CD4-positive, alpha-beta memory T cell (primary cell): ENCODE results near the gene WDR88. TPM values are rescaled to one million over a fixed set of nuclear protein-coding genes. Genes with fewer than 3 reads are reported as not detected.

Experiments used
- CTCF ChIA-PET: fragments of 350-600 bp; sonication (Branson Sonifier 250); formaldehyde crosslinking; loops from one replicate; lab custom pipeline; 2021; ENCODE audit warnings: inconsistent platforms; ENCODE audit not compliant: partially characterized antibody; lab: Charles Lee
- POLR2A ChIA-PET: fragments of 350-600 bp; sonication (Branson Sonifier 250); formaldehyde crosslinking; loops from one replicate; lab custom pipeline; 2021; ENCODE audit not compliant: partially characterized antibody; lab: Charles Lee
- DNase-seq, 5 donors: peaks; one replicate each; pipeline versions ENCODE4 v3.0.0 to v3.0.0-alpha.2; 2020 to 2022; ENCODE audit warnings: mixed read lengths in 1 of 5
- H3K27ac ChIP-seq: one replicate; pipeline ENCODE4 v1.7.0; 2013; ENCODE audit warnings: low read depth, low read length
- H3K27me3 ChIP-seq: 2 replicates; pipeline ENCODE4 v1.7.0; 2013; ENCODE audit warnings: mild to moderate bottlenecking, low read length, moderate library complexity; ENCODE audit not compliant: insufficient read depth
- H3K36me3 ChIP-seq: 2 replicates; pipeline ENCODE4 v1.7.0; 2013; ENCODE audit warnings: mild to moderate bottlenecking, low read length, moderate library complexity; ENCODE audit not compliant: insufficient read depth
- H3K4me1 ChIP-seq: 2 replicates; pipeline ENCODE4 v1.7.0; 2013; ENCODE audit warnings: mild to moderate bottlenecking, low read length, moderate library complexity; ENCODE audit not compliant: insufficient read depth
- H3K4me3 ChIP-seq, 2 donors: one replicate each; pipeline ENCODE4 v1.7.0; 2013; ENCODE audit warnings: low read length in 2 of 2, mild to moderate bottlenecking in 1 of 2
- H3K9me3 ChIP-seq, 2 donors: one replicate each; pipeline ENCODE4 v1.7.0; 2013; ENCODE audit warnings: low read length in 2 of 2, control low read depth in 1 of 2; ENCODE audit not compliant: control insufficient read depth in 1 of 2
- H3K27ac Mint-ChIP-seq, 7 donors: one replicate each; pipeline ENCODE4 v1.8.0; 2020 to 2021; ENCODE audit warnings: mixed read lengths in 7 of 7, mild to moderate bottlenecking in 6 of 7, inconsistent platforms in 3 of 7, moderate library complexity in 3 of 7
- H3K27me3 Mint-ChIP-seq, 2 donors: one replicate each; pipeline ENCODE4 v1.8.0; 2020 to 2021; ENCODE audit warnings: mixed read lengths in 2 of 2
- H3K36me3 Mint-ChIP-seq, 2 donors: one replicate each; pipeline ENCODE4 v1.8.0; 2020 to 2021; ENCODE audit warnings: mixed read lengths in 2 of 2, inconsistent platforms in 1 of 2, mild to moderate bottlenecking in 1 of 2
- H3K4me1 Mint-ChIP-seq, 4 donors: one replicate each; pipeline ENCODE4 v1.8.0; 2020 to 2021; ENCODE audit warnings: mixed read lengths in 4 of 4, mild to moderate bottlenecking in 1 of 4
- H3K4me3 Mint-ChIP-seq, 8 donors: one replicate each; pipeline ENCODE4 v1.8.0; 2020 to 2021; ENCODE audit warnings: mixed read lengths in 8 of 8, mild to moderate bottlenecking in 7 of 8, moderate library complexity in 6 of 8, inconsistent platforms in 3 of 8
- H3K9me3 Mint-ChIP-seq, 8 donors: one replicate each; pipeline ENCODE4 v1.8.0; 2020 to 2021; ENCODE audit warnings: mixed read lengths in 8 of 8, mild to moderate bottlenecking in 5 of 8, inconsistent platforms in 3 of 8, moderate library complexity in 1 of 8
- intact Hi-C: fragments of 100-400 bp; cut with micrococcal nuclease; formaldehyde crosslinking; loops from one replicate; pipeline ENCODE4 v1.15.1; 2023
- polyA plus RNA-seq, 2 donors: library from polyadenylated mRNA; unstranded; fragments of 300-500 nt; fragmentation: Illumina TruSeq; gene quantifications; one replicate each; pipeline ENCODE4 v1.2.3, GENCODE V29; 2021
- total RNA-seq, 2 experiments: library from RNA; stranded (reverse); gene quantifications; one replicate each; pipeline ENCODE4 v1.2.3, GENCODE V29; 2021

The WDR88 gene
- total and polyA plus RNA-seq, 4 experiments from 2014 or later = 0.11 to 0.58 (median 0.43) TPM

- ChIA-PET POLR2A (no interaction called here), CTCF (no interaction called here)
- Histone ChIP-seq H3K4me1 (no peaks in the 10 kb centered on the region), H3K27me3 (no peaks in the 10 kb centered on the region), H3K36me3 (peaks cover 51% of the 10 kb centered on the region), H3K9me3 (no peaks in the 10 kb centered on the region), H3K4me3 (no peak overlapping the region), H3K27ac (no peak overlapping the region)
- H3K27ac Mint-ChIP-seq = peak overlapping the region in 2 of 7 donors; percentile 5 to 47
- DNase-seq = no peak
- H3K4me1 Mint-ChIP-seq = peaks cover under 1 to 3% (median 1%) of the 10 kb centered on the region in 4 donors
- peaks cover 51 to 72% of the 10 kb centered on the region in 2 donors for H3K36me3 Mint-ChIP-seq
- H3K27me3 Mint-ChIP-seq = no peaks in the 10 kb centered on the region
- intact Hi-C loops = no loop called here
- no peak overlapping the region for H3K4me3 Mint-ChIP-seq
- H3K9me3 Mint-ChIP-seq = no peaks in the 10 kb centered on the region
Measured at GRCh38 chr19:33096005-33096404, 35.9 kb upstream of the WDR88 start.

GRCh38 chr19:33098055-33098534, 33.8 kb upstream of the WDR88 start:
- H3K36me3 Mint-ChIP-seq = peaks cover 64 to 73% of the 10 kb centered on the region in 2 donors
- H3K4me3 ChIP-seq = no peak overlapping the region

GRCh38 chr19:33100894-33101644, 30.8 kb upstream of the WDR88 start:
- peaks cover 42% of the 10 kb centered on the region for H3K36me3 ChIP-seq
- CTCF ChIA-PET = interaction anchor here (1.3 kb wide), 1 partner anchor 24 kb away, joined by 3 read pairs; no protein-coding TSS in a partner anchor
- peaks cover 56 to 58% of the 10 kb centered on the region in 2 donors for H3K36me3 Mint-ChIP-seq

More at GRCh38 chr19:33098055-33098534, 33.8 kb upstream of the WDR88 start:
- Histone ChIP-seq H3K36me3 (peaks cover 61% of the 10 kb centered on the region), H3K27me3 (no peaks in the 10 kb centered on the region), H3K4me1 (no peaks in the 10 kb centered on the region), H3K27ac (no peak overlapping the region), H3K9me3 (no peaks in the 10 kb centered on the region)
- no peaks in the 10 kb centered on the region for H3K27me3 Mint-ChIP-seq
- ChIA-PET POLR2A (no interaction called here), CTCF (no interaction called here)
- H3K4me3 Mint-ChIP-seq = no peak overlapping the region
- no peaks in the 10 kb centered on the region for H3K9me3 Mint-ChIP-seq
- peaks cover 1 to 3% (median 2%) of the 10 kb centered on the region in 4 donors for H3K4me1 Mint-ChIP-seq
- no peak for DNase-seq
- intact Hi-C loops = no loop called here
- no peak overlapping the region for H3K27ac Mint-ChIP-seq

DNA sequence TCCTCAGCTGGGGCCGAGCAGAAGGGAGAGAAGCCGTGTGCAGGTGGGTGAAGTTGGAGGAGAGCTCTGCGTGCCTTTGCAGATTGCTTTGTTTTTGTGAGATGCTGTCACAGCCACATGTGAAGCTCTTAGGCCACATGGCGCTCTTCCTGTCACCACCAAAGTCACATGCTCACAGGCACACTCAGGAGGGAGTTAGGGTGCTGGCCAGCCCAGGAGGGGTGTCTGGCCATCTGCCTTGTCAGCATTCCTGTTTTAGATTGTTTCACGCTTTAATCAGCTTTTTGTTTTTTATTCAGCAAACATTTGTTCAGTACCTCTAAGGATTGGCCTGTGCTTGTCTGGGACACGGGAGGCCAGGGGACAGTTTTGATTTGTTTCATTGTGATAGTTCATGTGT, 29.0 kb upstream of the WDR88 start:
- POLR2A ChIA-PET = no interaction called here
- CTCF ChIA-PET = interaction anchor here (0.7 to 2.2 kb wide), 4 partner anchors 15 to 42 kb away, joined by 3 to 11 read pairs (median 4); no protein-coding TSS in a partner anchor
- Histone ChIP-seq H3K27me3 (no peaks in the 10 kb centered on the region), H3K4me1 (no peaks in the 10 kb centered on the region), H3K9me3 (no peaks in the 10 kb centered on the region), H3K27ac (no peak overlapping the region), H3K36me3 (peaks cover 44% of the 10 kb centered on the region), H3K4me3 (no peak overlapping the region)
- Mint-ChIP-seq H3K4me1 (peaks cover 0 to 3% (median 0%) of the 10 kb centered on the region in 4 donors), H3K9me3 (no peaks in the 10 kb centered on the region), H3K36me3 (peaks cover 53 to 56% of the 10 kb centered on the region in 2 donors), H3K27me3 (no peaks in the 10 kb centered on the region), H3K4me3 (no peak overlapping the region), H3K27ac (peak overlapping the region in 4 of 7 donors; percentile 8 to 48 (median 21))
- intact Hi-C loops = no loop called here
- no peak for DNase-seq

More at GRCh38 chr19:33100894-33101644, 30.8 kb upstream of the WDR88 start:
- Mint-ChIP-seq H3K4me1 (peaks cover 0 to 3% (median under 1%) of the 10 kb centered on the region in 4 donors), H3K9me3 (no peaks in the 10 kb centered on the region), H3K4me3 (no peak overlapping the region), H3K27me3 (no peaks in the 10 kb centered on the region), H3K27ac (peak overlapping the region in 1 of 7 donors; percentile 14)
- intact Hi-C loops = no loop called here
- no peak for DNase-seq
- Histone ChIP-seq H3K4me1 (no peaks in the 10 kb centered on the region), H3K4me3 (no peak overlapping the region), H3K27me3 (no peaks in the 10 kb centered on the region), H3K9me3 (no peaks in the 10 kb centered on the region), H3K27ac (no peak overlapping the region)
- POLR2A ChIA-PET = no interaction called here

DNA sequence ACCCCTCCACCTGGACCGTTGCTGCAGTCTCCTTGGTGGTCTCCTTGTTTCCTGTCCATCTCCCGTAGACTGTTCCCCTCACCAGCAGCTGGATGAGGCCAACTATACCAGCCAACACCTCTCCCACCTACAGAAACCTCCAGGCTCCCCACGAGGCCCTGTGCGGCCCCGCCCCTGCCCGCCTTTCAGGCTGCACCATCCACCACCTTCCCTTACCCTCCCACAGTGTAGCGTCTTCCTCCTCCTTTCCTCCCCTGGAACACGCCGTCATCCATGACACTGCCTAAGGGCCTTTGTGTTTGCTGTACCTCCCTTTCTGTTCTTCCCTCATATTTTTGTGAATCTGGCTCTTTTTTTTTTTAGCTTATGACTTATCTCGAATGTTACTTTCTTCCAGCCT, 23.8 kb upstream of the WDR88 start:
- no peaks in the 10 kb centered on the region for H3K4me1 Mint-ChIP-seq
- Histone ChIP-seq H3K4me1 (no peaks in the 10 kb centered on the region), H3K9me3 (no peaks in the 10 kb centered on the region), H3K4me3 (no peak overlapping the region), H3K36me3 (peaks cover 44% of the 10 kb centered on the region), H3K27ac (no peak overlapping the region), H3K27me3 (no peaks in the 10 kb centered on the region)
- H3K36me3 Mint-ChIP-seq = peaks cover 53 to 58% of the 10 kb centered on the region in 2 donors
- ChIA-PET CTCF (no interaction called here), POLR2A (no interaction called here)
- no peaks in the 10 kb centered on the region for H3K27me3 Mint-ChIP-seq
- no peak for DNase-seq
- intact Hi-C loops = no loop called here
- no peaks in the 10 kb centered on the region for H3K9me3 Mint-ChIP-seq
- H3K4me3 Mint-ChIP-seq = no peak overlapping the region
- H3K27ac Mint-ChIP-seq = peak overlapping the region in 1 of 7 donors; percentile 60

DNA sequence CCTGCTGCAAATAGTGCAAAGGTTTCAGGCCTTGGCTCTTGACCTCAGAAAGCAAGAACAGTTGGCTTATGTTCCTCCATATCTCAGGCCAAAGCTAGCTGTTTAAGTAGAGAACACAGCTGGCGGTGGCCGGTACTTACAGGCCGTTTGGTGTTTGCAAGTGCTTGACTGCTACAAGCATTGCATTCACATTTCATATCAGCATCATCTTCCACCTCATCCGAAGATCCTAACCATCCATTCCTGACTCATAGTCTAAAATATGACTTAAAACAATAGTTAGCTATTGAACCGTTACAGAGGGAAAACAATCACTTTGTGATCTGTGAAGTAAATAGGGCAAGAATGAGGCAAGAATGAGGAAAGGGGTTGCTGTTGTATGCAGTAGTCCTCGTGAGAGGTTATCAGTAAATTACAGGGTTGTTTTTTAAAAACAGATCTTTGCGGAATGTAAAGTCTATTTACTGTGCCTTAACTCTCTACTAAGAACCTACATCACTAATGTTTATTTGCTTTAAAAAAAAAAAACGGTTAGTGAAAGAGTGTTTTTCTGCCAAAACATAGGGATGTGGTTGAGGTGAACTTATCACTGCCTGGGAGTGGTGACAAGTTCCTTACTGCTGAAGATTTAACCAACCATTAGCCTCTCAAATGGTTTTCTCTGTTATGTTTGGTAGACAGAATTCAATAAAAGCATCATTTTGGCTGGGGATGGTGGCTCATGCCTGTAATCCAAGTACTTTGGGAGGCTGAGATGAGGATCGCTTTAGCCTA, 21.6 kb upstream of the WDR88 start:
- Mint-ChIP-seq H3K27ac (no peak overlapping the region), H3K4me1 (no peaks in the 10 kb centered on the region), H3K4me3 (no peak overlapping the region), H3K27me3 (no peaks in the 10 kb centered on the region), H3K36me3 (peaks cover 51 to 65% of the 10 kb centered on the region in 2 donors), H3K9me3 (no peaks in the 10 kb centered on the region)
- intact Hi-C loops = no loop called here
- Histone ChIP-seq H3K9me3 (no peaks in the 10 kb centered on the region), H3K4me3 (no peak overlapping the region), H3K27ac (no peak overlapping the region), H3K4me1 (no peaks in the 10 kb centered on the region), H3K27me3 (no peaks in the 10 kb centered on the region), H3K36me3 (peaks cover 50% of the 10 kb centered on the region)
- CTCF ChIA-PET = interaction anchor here (1.3 to 2.6 kb wide), 2 partner anchors 14 to 74 kb away, joined by 5 to 10 read pairs; no protein-coding TSS in a partner anchor
- POLR2A ChIA-PET = no interaction called here
- no peak for DNase-seq

DNA sequence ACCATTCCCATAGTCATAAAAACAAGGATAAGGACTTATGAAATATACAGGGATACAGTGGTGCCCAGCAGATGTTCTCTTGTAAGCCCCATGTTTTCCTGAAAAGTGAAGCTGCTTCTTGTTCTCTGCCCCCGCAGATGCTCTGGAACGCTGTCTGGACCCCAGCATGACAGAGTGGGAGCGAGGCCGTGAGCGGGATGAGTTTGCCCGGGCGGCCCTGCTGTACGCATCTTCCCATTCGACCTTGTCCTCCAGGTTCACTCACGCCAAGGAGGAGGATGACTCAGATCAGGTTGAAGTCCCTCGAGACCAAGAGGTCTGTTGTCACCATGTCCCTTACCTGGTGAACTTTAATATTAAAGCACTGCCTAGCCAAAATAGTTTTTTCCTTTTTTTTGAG, 20.3 kb upstream of the WDR88 start:
- intact Hi-C loops = no loop called here
- no peaks in the 10 kb centered on the region for H3K4me1 Mint-ChIP-seq
- Histone ChIP-seq H3K9me3 (no peaks in the 10 kb centered on the region), H3K36me3 (peaks cover 45% of the 10 kb centered on the region), H3K4me3 (no peak overlapping the region), H3K27ac (no peak overlapping the region), H3K27me3 (no peaks in the 10 kb centered on the region), H3K4me1 (no peaks in the 10 kb centered on the region)
- H3K27me3 Mint-ChIP-seq = no peaks in the 10 kb centered on the region
- H3K36me3 Mint-ChIP-seq = peaks cover 53 to 66% of the 10 kb centered on the region in 2 donors
- no peak overlapping the region for H3K4me3 Mint-ChIP-seq
- ChIA-PET POLR2A (no interaction called here), CTCF (interaction anchor here (1.3 to 2.6 kb wide), 2 partner anchors 13 to 72 kb away, joined by 5 to 10 read pairs; no protein-coding TSS in a partner anchor)
- no peak for DNase-seq
- H3K27ac Mint-ChIP-seq = peak overlapping the region in 2 of 7 donors; percentile 18 to 29
- peaks cover 0 to 2% (median 0%) of the 10 kb centered on the region in 8 donors for H3K9me3 Mint-ChIP-seq
